Mesenteric fat pad (tissue), 1 donor: ENCODE measurements around the gene LRMDA. TPM values are rescaled to one million over a fixed set of nuclear protein-coding genes. Genes with fewer than 3 reads are reported as not detected.

Experiments used
- DNase-seq: peaks from one replicate; pipeline ENCODE4 v3.0.0-alpha.2; 2020; ENCODE audit warnings: low spot score
- total RNA-seq: library from RNA; stranded (reverse); fragmentation: NEBNext Ultra II Directional; extraction: Animal tissue kit (Norgen Biotek cat#: 25700); gene quantifications from one replicate; pipeline ENCODE4 v1.2.1, GENCODE V29; 2021
- donor health status: DM: yes; HTN: yes; CAD: no.

LRMDA gene
- total RNA-seq, 1 donor from 2014 or later: 26.6 TPM

- no peak for DNase-seq
These were observed 578.1 kb downstream of the LRMDA start for GRCh38 chr10:76009531-76009930.

- no peak for DNase-seq
These were observed 579.3 kb downstream of the LRMDA start for GRCh38 chr10:76010703-76011102.

GRCh38 chr10:76012716-76013327 is 581.4 kb downstream of the LRMDA start:
- DNase-seq: no peak

GRCh38 chr10:76015245-76015644 is 583.8 kb downstream of the LRMDA start:
- DNase-seq: no peak

GRCh38 chr10:76017026-76017732 is 585.8 kb downstream of the LRMDA start:
- DNase-seq: no peak

- DNase-seq: no peak
These were observed 586.5 kb downstream of the LRMDA start for GRCh38 chr10:76017733-76018433.

- DNase-seq: no peak
These were observed 589.2 kb downstream of the LRMDA start for GRCh38 chr10:76020630-76021029.

- no peak for DNase-seq
These were observed 590.0 kb downstream of the LRMDA start for GRCh38 chr10:76021398-76021797.

GRCh38 chr10:76022366-76022765 is 590.9 kb downstream of the LRMDA start:
- DNase-seq: no peak

- DNase-seq: no peak
These were observed 591.6 kb downstream of the LRMDA start for GRCh38 chr10:76023007-76023406.

GRCh38 chr10:76024460-76025123 is 593.2 kb downstream of the LRMDA start:
- no peak for DNase-seq

- DNase-seq: no peak
These were observed 593.7 kb downstream of the LRMDA start for GRCh38 chr10:76025124-76025477.

GRCh38 chr10:76026176-76026771 is 594.9 kb downstream of the LRMDA start:
- DNase-seq: no peak

GRCh38 chr10:76026905-76027304 is 595.5 kb downstream of the LRMDA start:
- DNase-seq: no peak

- no peak for DNase-seq
These were observed 598.4 kb downstream of the LRMDA start for GRCh38 chr10:76029782-76030181.

- DNase-seq: no peak
These were observed 599.7 kb downstream of the LRMDA start for GRCh38 chr10:76031099-76031498.

- no peak for DNase-seq
These were observed 600.6 kb downstream of the LRMDA start for GRCh38 chr10:76031769-76032699.

- DNase-seq: no peak
These were observed 601.2 kb downstream of the LRMDA start for GRCh38 chr10:76032700-76033039.

- no peak for DNase-seq
These were observed 602.2 kb downstream of the LRMDA start for GRCh38 chr10:76033457-76034196.
